SK-N-SH (cell line): ENCODE measurements around the gene RBP5. TPM values are rescaled to one million over a fixed set of nuclear protein-coding genes. Genes with fewer than 3 reads are reported as not detected.

ENCODE experiments used
- CTCF ChIA-PET: fragments of 300-600, 350-600 bp; formaldehyde crosslinking; extraction: SDS; loops from one replicate; lab custom pipeline; 2021; lab: Yijun Ruan, JAX
- POLR2A ChIA-PET: fragments of 350-600 bp; sonication (Branson Sonifier 250); formaldehyde crosslinking; extraction: SDS; loops from one replicate; lab custom pipeline; 2020; ENCODE audit warnings: antibody characterized with exemption, inconsistent platforms; lab: Yijun Ruan, JAX
- DNase-seq: peaks from one replicate; pipeline ENCODE4 v3.0.0; 2012
- H2AFZ ChIP-seq: fragments of 200-600 bp; sonication (generic); 2 replicates; pipeline ENCODE4 v1.8.1; 2016; ENCODE audit warnings: antibody characterized with exemption, mild to moderate bottlenecking, low read depth
- H3F3A ChIP-seq: fragments of 200-600 bp; sonication (generic); replicated peaks from 2 replicates; pipeline ENCODE3; 2016; ENCODE audit warnings: antibody characterized with exemption, mild to moderate bottlenecking; ENCODE audit not compliant: insufficient read depth
- H3K27ac ChIP-seq, 2 experiments: fragments of 200-500 bp in 1 of 2; fragments of 200-600 bp in 1 of 2; sonication (Bioruptor generic) in 1 of 2; sonication (generic), shearing (Covaris generic) in 1 of 2; 2 replicates each; pipeline versions ENCODE4 v1.5.1 to v1.6.1; 2014 to 2016; ENCODE audit warnings: low read depth in 2 of 2, inconsistent platforms in 1 of 2, low read length in 1 of 2, mild to moderate bottlenecking in 1 of 2, mixed read lengths in 1 of 2
- H3K27me3 ChIP-seq: fragments of 200-600 bp; sonication (generic), shearing (Covaris generic); 2 replicates; pipeline ENCODE4 v1.6.1; 2016; ENCODE audit warnings: mixed run types; ENCODE audit not compliant: insufficient read depth
- H3K36me3 ChIP-seq, 2 experiments: fragments of 200-500 bp in 1 of 2; fragments of 200-600 bp in 1 of 2; sonication (Bioruptor generic) in 1 of 2; sonication (generic) in 1 of 2; replicated peaks in 1 of 2; 2 replicates each; pipeline versions ENCODE3 to v1.5.1; 2014 to 2016; ENCODE audit warnings: low read length in 1 of 2, mild to moderate bottlenecking in 1 of 2; ENCODE audit not compliant: insufficient read depth in 2 of 2, control insufficient read depth in 1 of 2
- H3K4me1 ChIP-seq, 2 experiments: fragments of 200-500 bp in 1 of 2; fragments of 200-600 bp in 1 of 2; sonication (Bioruptor generic) in 1 of 2; sonication (generic), shearing (Covaris generic) in 1 of 2; 2 replicates each; pipeline versions ENCODE4 v1.5.1 to v1.6.1; 2014 to 2016; ENCODE audit warnings: low read depth in 1 of 2, low read length in 1 of 2, mixed run types in 1 of 2; ENCODE audit not compliant: insufficient read depth in 2 of 2, control insufficient read depth in 1 of 2
- H3K4me2 ChIP-seq: fragments of 200-600 bp; sonication (generic), shearing (Covaris generic); 2 replicates; pipeline ENCODE4 v1.6.1; 2017; ENCODE audit warnings: mixed run types
- H3K4me3 ChIP-seq, 2 experiments: fragments of 200-500 bp in 1 of 2; fragments of 200-600 bp in 1 of 2; sonication (Bioruptor generic) in 1 of 2; sonication (generic), shearing (Covaris generic) in 1 of 2; 2 replicates each; pipeline versions ENCODE4 v1.5.1 to v1.8.1; 2014 to 2016; ENCODE audit warnings: low read depth in 2 of 2, inconsistent platforms in 1 of 2, low read length in 1 of 2, mild to moderate bottlenecking in 1 of 2, mixed read lengths in 1 of 2, moderate library complexity in 1 of 2
- H3K79me2 ChIP-seq: fragments of 200-600 bp; sonication (generic); 2 replicates; pipeline ENCODE4 v1.8.1; 2017; ENCODE audit warnings: mild to moderate bottlenecking; ENCODE audit not compliant: insufficient read depth
- H3K9ac ChIP-seq: fragments of 200-600 bp; sonication (generic); 2 replicates; pipeline ENCODE4 v1.6.1; 2017; ENCODE audit warnings: mixed run types
- H3K9me2 ChIP-seq: fragments of 200-600 bp; sonication (generic); 2 replicates; pipeline ENCODE4 v1.6.1; 2017; ENCODE audit warnings: mixed run types
- H3K9me3 ChIP-seq: fragments of 200-600 bp; sonication (generic); 2 replicates; pipeline ENCODE4 v1.6.1; 2017; ENCODE audit warnings: mixed run types, mild to moderate bottlenecking, moderate library complexity
- H4K20me1 ChIP-seq: fragments of 200-600 bp; sonication (generic); 2 replicates; pipeline ENCODE4 v1.6.1; 2017; ENCODE audit warnings: mild to moderate bottlenecking, mixed run types; ENCODE audit not compliant: insufficient read depth
- CHD2 ChIP-seq: fragments of 150-350 bp; IDR thresholded peaks from 2 replicates; pipeline ENCODE4 v1.6.1; 2018; ENCODE audit warnings: low read length; ENCODE audit not compliant: partially characterized antibody
- CTCF ChIP-seq: fragments of 200-600 bp; sonication (generic); IDR thresholded peaks from 2 replicates; pipeline ENCODE4 v1.6.1; 2017; ENCODE audit warnings: antibody characterized with exemption, mild to moderate bottlenecking, moderate library complexity
- ELF1 ChIP-seq: IDR thresholded peaks from 2 replicates; pipeline ENCODE4 v1.4.0; 2012
- EP300 ChIP-seq, 2 experiments: IDR thresholded peaks; 2 replicates each; pipeline versions ENCODE4 v1.4.0 to v1.6.1; 2012; ENCODE audit warnings: borderline replicate concordance in 1 of 2, low read depth in 1 of 2, low read length in 1 of 2
- EZH2phosphoT487 ChIP-seq: fragments of 200-600 bp; sonication (generic); IDR thresholded peaks from 2 replicates; pipeline ENCODE4 v1.6.1; 2017; ENCODE audit warnings: low read depth, mixed run types, mild to moderate bottlenecking, antibody characterized with exemption, moderate library complexity, borderline replicate concordance
- FOSL2 ChIP-seq: IDR thresholded peaks from 2 replicates; pipeline ENCODE4 v1.4.0; 2012; ENCODE audit warnings: low read depth, mild to moderate bottlenecking, moderate library complexity, borderline replicate concordance
- FOXJ3 ChIP-seq: sonication (generic); formaldehyde crosslinking; IDR thresholded peaks from 2 replicates; pipeline ENCODE4 v1.5.1; 2020; ENCODE audit warnings: mild to moderate bottlenecking, missing genetic modification reagents
- GABPA ChIP-seq: IDR thresholded peaks from 2 replicates; pipeline ENCODE4 v1.4.0; 2012; ENCODE audit warnings: low read depth, mild to moderate bottlenecking
- GATA2 ChIP-seq: sonication (generic); formaldehyde crosslinking; IDR thresholded peaks from 2 replicates; pipeline ENCODE4 v1.5.0; 2020; ENCODE audit warnings: mild to moderate bottlenecking, missing genetic modification reagents
- IRF3 ChIP-seq: fragments of 150-350 bp; IDR thresholded peaks from 2 replicates; pipeline ENCODE4 v1.6.1; 2016; ENCODE audit warnings: mild to moderate bottlenecking, low read depth, low read length
- MAX ChIP-seq: IDR thresholded peaks from 2 replicates; pipeline ENCODE4 v1.4.0; 2012; ENCODE audit warnings: low read depth
- MEF2A ChIP-seq: IDR thresholded peaks from 2 replicates; pipeline ENCODE4 v1.4.0; 2012; ENCODE audit warnings: low read depth, borderline replicate concordance
- MXI1 ChIP-seq: IDR thresholded peaks from 2 replicates; pipeline ENCODE4 v1.6.1; 2012; ENCODE audit warnings: mild to moderate bottlenecking, low read depth, low read length, improper control_type of control experiment
- NFIC ChIP-seq: IDR thresholded peaks from 2 replicates; pipeline ENCODE4 v1.4.0; 2012; ENCODE audit warnings: borderline replicate concordance
- NRF1 ChIP-seq: IDR thresholded peaks from 2 replicates; pipeline ENCODE4 v1.6.1; 2012; ENCODE audit warnings: low read depth, mild to moderate bottlenecking, low read length
- POLR2AphosphoS5 ChIP-seq: IDR thresholded peaks from 2 replicates; pipeline ENCODE4 v1.6.1; 2012; ENCODE audit warnings: low read depth, low read length
- RAD21 ChIP-seq: IDR thresholded peaks from 2 replicates; pipeline ENCODE4 v1.6.1; 2012; ENCODE audit warnings: mild to moderate bottlenecking, low read length
- RCOR1 ChIP-seq: fragments of 150-350 bp; IDR thresholded peaks from 2 replicates; pipeline ENCODE4 v1.6.1; 2017; ENCODE audit warnings: antibody characterized with exemption, low read length
- RFX5 ChIP-seq: IDR thresholded peaks from 2 replicates; pipeline ENCODE4 v1.6.1; 2012; ENCODE audit warnings: mild to moderate bottlenecking, improper control_type of control experiment, low read length
- RXRA ChIP-seq: IDR thresholded peaks from 2 replicates; pipeline ENCODE4 v1.4.0; 2012; ENCODE audit warnings: low read depth, mild to moderate bottlenecking, borderline replicate concordance
- SIN3A ChIP-seq: IDR thresholded peaks from 2 replicates; pipeline ENCODE4 v1.6.1; 2012; ENCODE audit warnings: low read depth, mild to moderate bottlenecking, low read length, moderate library complexity, borderline replicate concordance
- TAF1 ChIP-seq: IDR thresholded peaks from 2 replicates; pipeline ENCODE4 v1.6.1; 2012; ENCODE audit warnings: low read depth, mild to moderate bottlenecking, low read length, moderate library complexity, borderline replicate concordance
- TCF12 ChIP-seq: IDR thresholded peaks from 2 replicates; pipeline ENCODE4 v1.4.0; 2012
- TEAD4 ChIP-seq: IDR thresholded peaks from 2 replicates; pipeline ENCODE4 v1.4.0; 2012; ENCODE audit warnings: mild to moderate bottlenecking, borderline replicate concordance; ENCODE audit not compliant: insufficient read depth
- USF2 ChIP-seq: fragments of 150-350 bp; IDR thresholded peaks from 2 replicates; pipeline ENCODE4 v1.6.1; 2017; ENCODE audit warnings: antibody characterized with exemption, low read length, low read depth, borderline replicate concordance
- YY1 ChIP-seq: IDR thresholded peaks from 2 replicates; pipeline ENCODE4 v1.4.0; 2012; ENCODE audit warnings: low read depth, mild to moderate bottlenecking
- ZBTB33 ChIP-seq: IDR thresholded peaks from 2 replicates; pipeline ENCODE4 v1.4.0; 2012; ENCODE audit warnings: low read depth, borderline replicate concordance
- WGBS: methylation state at CpG from one replicate; pipeline ENCODE4 v1.1.6; 2017; ENCODE audit warnings: low lambda C conversion rate; 5-methylcytosine and 5-hydroxymethylcytosine counted together
- polyA plus RNA-seq, 3 experiments: library from polyadenylated mRNA; depleted of rRNA; stranded (reverse); fragments of >200 nt; gene quantifications; 2 replicates each; pipeline ENCODE4 v1.2.3, GENCODE V29; 2012

RBP5 gene
- polyA plus RNA-seq, 1 of the 3 experiments (the other 2 are of a cell fraction): 0.12 TPM

- peak; percentile 77 for DNase-seq
- peak within 1 kb of the TSS; percentile 61 to 83 for H3K27ac ChIP-seq
- peak; percentile 83 for TF ChIP-seq CTCF
- TF ChIP-seq FOSL2: no peak
- no peak for TF ChIP-seq TCF12
- TF ChIP-seq MXI1: no peak
- peak; percentile 66 for TF ChIP-seq RAD21
- no peak for TF ChIP-seq FOXJ3 (CRISPR knock-in tag)
- TF ChIP-seq GATA2 (CRISPR knock-in tag): no peak
- no peak for TF ChIP-seq ZBTB33
- TF ChIP-seq NFIC: no peak
- TF ChIP-seq MEF2A: no peak
- TF ChIP-seq USF2: no peak
- no peak for TF ChIP-seq GABPA
- no peak for TF ChIP-seq RFX5
- TF ChIP-seq POLR2AphosphoS5: peak; percentile 49; the same call in 1 of the 2 replicates
- no peak for TF ChIP-seq YY1
- TF ChIP-seq RXRA: no peak
- TF ChIP-seq EP300 (IDR thresholded peaks at IDR 0.05; ENCODE audit: borderline replicate concordance in 1 of 2, low read depth in 1 of 2, low read length in 1 of 2): no peak; a peak in 1 of 4 replicates
- peak; percentile 76; the same call in 1 of the 2 replicates for TF ChIP-seq SIN3A
- 0 out of 2 replicates have a peak, but pooled peaks have one; percentile 18 for TF ChIP-seq ELF1
- peak; percentile 72 for TF ChIP-seq CHD2
- no peak for TF ChIP-seq TEAD4
- no peak for TF ChIP-seq IRF3
- no peak for TF ChIP-seq NRF1
- TF ChIP-seq MAX: no peak; the same call in 1 of the 2 replicates
- TF ChIP-seq EZH2phosphoT487: no peak
- peak; percentile 65; the same call in 1 of the 2 replicates for TF ChIP-seq TAF1
- TF ChIP-seq RCOR1: 0 out of 2 replicates have a peak, but pooled peaks have one; percentile 30
Measured at GRCh38 chr12:7108796-7109571, 19.7 kb downstream of the RBP5 start, which contains the start of gene C1RL. Gene C1RL, minus strand, starts transcription at chr12:7109214. Its CDS starts 34 bp downstream, at chr12:7109180.

More at GRCh38 chr12:7108796-7109571, 19.7 kb downstream of the RBP5 start, which contains the start of gene C1RL:
- no peaks in the 10 kb centered on the region for H3K27me3 ChIP-seq
- H3K4me2 ChIP-seq: peak within 1 kb of the TSS; percentile 80
- H3K4me3 ChIP-seq: peak within 1 kb of the TSS; percentile 55 to 56
- H3K9me3 ChIP-seq: 0 out of 2 replicates have a peak, but pooled peaks cover 6% of the 10 kb centered on the region
- 32% methylated on average over 18 of the region's 23 CpGs for WGBS
- 0 out of 2 replicates have a peak within 1 kb of the TSS, but pooled peaks have one; percentile 79 for H2AFZ ChIP-seq
- ChIA-PET CTCF (interaction anchor here (0.7 to 3.9 kb wide), 28 partner anchors 9 to 182 kb away, joined by 3 to 28 read pairs (median 4); partner anchors contain the start of genes C12orf57, C1R, C1S and CLSTN3), POLR2A (interaction anchor here (0.5 to 2.7 kb wide), 4 partner anchors 15 to 954 kb away, joined by 3 to 20 read pairs (median 4); partner anchors contain the start of genes C12orf57 and RNU7-1)
- no peaks in the 10 kb centered on the region for H3K9me2 ChIP-seq
- H4K20me1 ChIP-seq: no peaks in the 10 kb centered on the region
- peaks cover 0 to 5% of the 10 kb centered on the region in 2 experiments for H3K36me3 ChIP-seq
- no peaks in the 10 kb centered on the region for H3F3A ChIP-seq
- peaks cover 0 to 23% of the 10 kb centered on the region in 2 experiments; a peak in 2 of 4 replicates for H3K4me1 ChIP-seq
- H3K9ac ChIP-seq: peak within 1 kb of the TSS; percentile 83
- no peaks in the 10 kb centered on the region for H3K79me2 ChIP-seq
